Central memory CD8-positive, alpha-beta T cell (primary cell): Measurements from ENCODE around the gene MACROD2.

Source experiments
- ATAC-seq: fragments of 150-1000 bp; cut with Tn5 transposase; replicated peaks from 2 replicates; pipeline ENCODE4 v1.10.0; 2022; ENCODE audit warnings: mild to moderate bottlenecking, moderate FRiP score, moderate number of reproducible peaks; ENCODE audit not compliant: poor library complexity, severe bottlenecking; ENCODE audit errors: extremely low read depth
- DNase-seq, 2 donors: peaks; one replicate each; pipeline ENCODE4 v3.0.0; 2021; ENCODE audit warnings: low spot score in 2 of 2
- H3K27ac Mint-ChIP-seq: one replicate; pipeline ENCODE4 v1.8.0; 2022; ENCODE audit warnings: low read depth, mild to moderate bottlenecking, moderate library complexity, mixed read lengths
- H3K27me3 Mint-ChIP-seq: one replicate; pipeline ENCODE4 v1.8.0; 2022; ENCODE audit warnings: mixed read lengths
- H3K36me3 Mint-ChIP-seq: one replicate; pipeline ENCODE4 v1.8.0; 2022; ENCODE audit warnings: mild to moderate bottlenecking, moderate library complexity, mixed read lengths; ENCODE audit not compliant: insufficient read depth
- H3K4me1 Mint-ChIP-seq: one replicate; pipeline ENCODE4 v1.8.0; 2022; ENCODE audit warnings: mixed read lengths
- H3K4me3 Mint-ChIP-seq: one replicate; pipeline ENCODE4 v1.8.0; 2022; ENCODE audit warnings: mild to moderate bottlenecking, moderate library complexity, mixed read lengths
- H3K9me3 Mint-ChIP-seq: one replicate; pipeline ENCODE4 v1.8.0; 2022; ENCODE audit warnings: mixed read lengths

MACROD2 gene

DNA sequence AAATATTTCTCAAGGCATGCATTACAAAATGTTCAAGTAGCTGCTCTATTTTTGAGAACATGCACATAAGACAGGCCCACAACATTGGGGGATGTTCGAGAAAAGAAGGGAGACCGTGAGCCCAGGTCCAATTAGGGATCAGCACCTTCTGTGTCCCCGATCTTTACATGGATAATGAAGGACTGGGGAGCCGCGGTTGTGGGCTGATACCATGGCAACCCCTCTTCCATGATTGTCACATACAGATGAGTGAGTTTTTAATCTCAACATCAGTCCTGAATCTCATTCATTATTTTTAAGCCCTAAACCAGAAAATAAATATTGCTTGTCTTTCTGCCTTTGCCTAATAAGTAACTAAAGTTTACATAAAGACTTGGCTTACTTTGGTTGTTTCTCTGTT, 1642.2 kb downstream of the MACROD2 start:
- Mint-ChIP-seq H3K27me3 (no peaks in the 10 kb centered on the region), H3K36me3 (no peaks in the 10 kb centered on the region), H3K9me3 (peaks cover 2% of the 10 kb centered on the region), H3K27ac (no peak overlapping the region), H3K4me3 (no peak overlapping the region), H3K4me1 (no peaks in the 10 kb centered on the region)
- no peak for DNase-seq
- no peak for ATAC-seq

DNA sequence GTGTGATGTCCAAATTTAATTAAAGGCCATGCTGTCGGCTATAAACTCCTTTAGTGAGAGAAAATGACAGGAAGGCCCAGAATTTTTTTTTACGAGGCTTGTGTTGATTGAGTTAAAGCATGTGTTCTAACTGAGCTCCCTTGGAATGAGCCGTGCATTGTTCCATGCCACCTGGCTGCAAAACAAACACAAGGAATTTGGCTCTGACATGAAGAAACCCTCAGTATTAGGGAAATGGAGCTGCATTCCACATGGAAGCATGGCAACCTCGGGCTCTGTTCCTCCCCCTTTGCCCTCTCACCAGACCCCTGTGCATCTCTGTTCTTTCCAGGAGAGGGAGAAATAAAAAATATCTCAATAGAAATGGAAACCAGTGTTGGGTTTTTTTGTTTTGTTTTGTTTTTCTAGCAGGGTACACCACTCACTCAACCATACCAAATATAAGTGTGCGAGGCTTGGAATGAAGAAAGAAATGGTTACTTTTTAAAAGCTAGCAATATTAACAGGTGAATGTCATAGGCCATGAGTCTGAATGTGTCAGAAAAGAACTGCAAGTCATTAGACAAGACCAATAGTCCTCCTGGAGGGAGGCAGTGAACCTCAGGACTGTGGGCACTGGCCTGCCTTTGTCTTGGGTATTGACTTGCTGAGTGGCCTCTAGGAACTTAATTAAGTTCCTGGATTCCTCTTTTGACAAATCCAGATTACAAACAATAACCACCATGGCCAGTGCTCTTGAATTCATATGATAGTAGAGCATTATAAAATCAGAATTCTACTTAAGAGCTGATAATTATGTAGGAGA, 1642.8 kb downstream of the MACROD2 start:
- no peak for ATAC-seq
- no peaks in the 10 kb centered on the region for H3K4me1 Mint-ChIP-seq
- no peak for DNase-seq
- H3K4me3 Mint-ChIP-seq: no peak overlapping the region
- H3K27me3 Mint-ChIP-seq: no peaks in the 10 kb centered on the region
- H3K27ac Mint-ChIP-seq: no peak overlapping the region
- peaks cover 8% of the 10 kb centered on the region for H3K9me3 Mint-ChIP-seq
- H3K36me3 Mint-ChIP-seq: no peaks in the 10 kb centered on the region

DNA sequence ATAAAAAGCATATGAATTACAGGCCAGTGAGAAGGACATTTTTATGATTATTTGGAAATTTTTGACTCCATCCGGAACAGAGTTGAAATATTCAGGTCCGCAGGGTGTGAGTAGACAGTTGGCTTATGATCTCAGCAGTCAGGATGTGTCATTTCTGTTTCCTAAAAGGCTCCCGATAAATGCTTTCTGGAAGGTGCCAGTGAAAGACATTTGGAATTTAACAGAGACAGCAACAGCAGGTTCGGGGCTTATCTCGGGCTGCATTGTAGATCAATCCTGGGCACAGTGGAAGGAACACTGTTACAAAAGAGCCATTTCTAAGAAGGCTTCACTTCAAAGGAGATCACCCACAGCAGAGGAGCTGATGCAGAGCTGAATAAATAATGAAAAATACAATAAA, 1643.5 kb downstream of the MACROD2 start:
- H3K4me1 Mint-ChIP-seq: no peaks in the 10 kb centered on the region
- ATAC-seq: no peak
- H3K4me3 Mint-ChIP-seq: no peak overlapping the region
- no peak overlapping the region for H3K27ac Mint-ChIP-seq
- no peaks in the 10 kb centered on the region for H3K36me3 Mint-ChIP-seq
- peaks cover 11% of the 10 kb centered on the region for H3K9me3 Mint-ChIP-seq
- no peak for DNase-seq
- no peaks in the 10 kb centered on the region for H3K27me3 Mint-ChIP-seq

DNA sequence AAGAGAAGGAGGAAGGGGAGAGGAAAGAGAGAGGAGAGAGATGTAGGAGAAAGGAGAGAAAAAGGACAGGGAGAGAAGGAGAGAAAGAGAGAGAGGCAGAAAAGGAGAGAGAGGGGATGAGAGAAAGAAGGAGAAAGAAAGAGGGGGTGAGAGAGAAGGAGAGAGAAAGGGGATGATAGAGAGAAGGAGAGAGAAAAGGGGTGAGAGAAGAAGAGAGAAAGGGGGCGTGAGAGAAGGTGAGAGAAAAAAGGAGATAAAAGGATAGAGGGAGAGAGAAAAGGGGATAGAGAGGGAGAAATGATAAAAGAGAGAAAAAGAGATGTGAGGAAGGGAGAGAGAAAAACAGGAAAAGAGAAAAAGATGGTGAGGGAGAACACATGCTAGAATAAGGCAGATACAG, 1644.5 kb downstream of the MACROD2 start:
- ATAC-seq: no peak
- Mint-ChIP-seq H3K27me3 (no peaks in the 10 kb centered on the region), H3K36me3 (no peaks in the 10 kb centered on the region), H3K9me3 (peaks cover 11% of the 10 kb centered on the region), H3K27ac (no peak overlapping the region), H3K4me1 (no peaks in the 10 kb centered on the region), H3K4me3 (no peak overlapping the region)
- no peak for DNase-seq

DNA sequence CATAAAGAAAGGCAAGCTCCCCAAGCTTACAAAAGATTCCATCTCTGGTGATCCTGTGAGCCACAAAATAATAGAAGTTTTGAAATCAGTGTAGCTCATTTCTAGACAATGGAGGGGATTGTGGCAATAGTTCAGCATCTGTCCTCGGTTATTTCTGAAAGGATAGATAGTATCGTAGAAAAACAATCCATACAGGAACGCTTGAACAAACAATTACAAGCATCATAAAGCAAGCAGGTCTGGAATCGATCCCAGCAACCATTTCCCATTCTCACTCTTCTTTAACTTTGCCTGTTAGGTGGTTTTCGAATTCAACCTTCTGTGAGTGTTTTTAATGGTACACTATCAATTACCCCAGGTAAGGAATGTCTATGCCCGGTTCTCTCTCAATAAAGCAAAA, 1646.8 kb downstream of the MACROD2 start:
- H3K36me3 Mint-ChIP-seq: peaks cover 2% of the 10 kb centered on the region
- no peak overlapping the region for H3K27ac Mint-ChIP-seq
- ATAC-seq (no peak), DNase-seq (no peak)
- no peak overlapping the region for H3K4me3 Mint-ChIP-seq
- no peaks in the 10 kb centered on the region for H3K4me1 Mint-ChIP-seq
- H3K9me3 Mint-ChIP-seq: peaks cover 18% of the 10 kb centered on the region
- H3K27me3 Mint-ChIP-seq: no peaks in the 10 kb centered on the region

DNA sequence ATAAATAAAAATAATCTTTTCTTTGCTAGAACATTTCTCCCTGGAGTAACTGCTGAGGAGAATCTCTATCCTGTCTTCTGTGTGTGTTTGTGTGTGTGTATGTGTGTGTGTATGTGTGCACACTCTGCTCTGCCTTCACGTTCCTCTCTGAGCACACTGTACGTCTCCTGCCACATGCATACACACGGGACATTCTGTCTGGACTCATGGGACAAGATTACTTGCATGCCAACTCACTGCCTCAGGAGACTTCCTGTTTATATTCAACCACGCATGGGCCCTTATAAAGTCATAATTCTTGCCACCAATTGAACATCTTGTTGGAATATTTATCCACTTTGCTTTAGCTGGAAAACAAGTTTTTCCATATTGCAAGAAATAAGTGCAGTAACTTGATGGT, 1647.4 kb downstream of the MACROD2 start:
- peaks cover 2% of the 10 kb centered on the region for H3K36me3 Mint-ChIP-seq
- H3K27me3 Mint-ChIP-seq: no peaks in the 10 kb centered on the region
- H3K9me3 Mint-ChIP-seq: peaks cover 21% of the 10 kb centered on the region
- no peak overlapping the region for H3K27ac Mint-ChIP-seq
- H3K4me3 Mint-ChIP-seq: no peak overlapping the region
- DNase-seq: no peak
- no peaks in the 10 kb centered on the region for H3K4me1 Mint-ChIP-seq
- no peak for ATAC-seq

DNA sequence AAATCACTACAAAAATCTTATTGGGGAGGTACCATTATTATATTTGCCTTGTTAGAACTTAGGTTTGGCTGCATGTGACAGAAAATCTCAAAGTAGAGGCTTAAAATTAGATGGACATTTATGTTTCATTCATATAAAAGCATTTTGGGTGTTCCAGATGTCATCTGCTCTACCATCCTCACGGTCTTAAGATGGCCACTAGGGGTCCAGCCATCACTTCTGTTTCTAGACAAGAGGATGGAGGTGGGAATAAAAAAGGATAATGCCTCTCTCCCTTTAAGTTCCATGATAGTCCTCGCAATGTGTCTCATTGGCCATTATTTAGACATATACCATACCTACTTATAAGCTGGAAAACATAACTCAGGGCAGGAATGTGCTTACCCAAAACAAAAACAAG, 1648.4 kb downstream of the MACROD2 start:
- H3K36me3 Mint-ChIP-seq: peaks cover 2% of the 10 kb centered on the region
- no peaks in the 10 kb centered on the region for H3K4me1 Mint-ChIP-seq
- no peak for DNase-seq
- no peaks in the 10 kb centered on the region for H3K27me3 Mint-ChIP-seq
- no peak overlapping the region for H3K27ac Mint-ChIP-seq
- no peak overlapping the region for H3K4me3 Mint-ChIP-seq
- peaks cover 26% of the 10 kb centered on the region for H3K9me3 Mint-ChIP-seq
- ATAC-seq: no peak

DNA sequence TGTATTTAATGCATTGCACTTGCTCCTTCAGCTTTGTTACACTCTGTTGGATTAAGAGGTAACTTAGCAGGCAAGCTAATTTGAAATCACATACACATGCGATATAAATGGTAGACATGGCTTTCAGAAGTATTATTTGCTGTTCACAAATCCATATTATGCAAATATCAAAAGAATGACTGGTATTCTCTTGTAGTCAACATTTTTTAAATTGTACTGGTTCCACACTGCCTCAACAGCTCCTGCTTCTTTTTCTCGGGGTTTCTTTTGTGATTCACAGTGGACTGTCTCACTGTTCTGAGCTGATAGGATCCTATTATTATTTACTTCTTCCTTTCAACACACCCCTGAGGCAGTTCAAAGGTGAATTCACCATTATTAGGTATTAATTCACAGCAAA, 1650.5 kb downstream of the MACROD2 start:
- Mint-ChIP-seq H3K36me3 (peaks cover 2% of the 10 kb centered on the region), H3K4me3 (no peak overlapping the region), H3K4me1 (no peaks in the 10 kb centered on the region), H3K27me3 (no peaks in the 10 kb centered on the region), H3K9me3 (peaks cover 31% of the 10 kb centered on the region), H3K27ac (no peak overlapping the region)
- no peak for DNase-seq
- ATAC-seq: no peak

DNA sequence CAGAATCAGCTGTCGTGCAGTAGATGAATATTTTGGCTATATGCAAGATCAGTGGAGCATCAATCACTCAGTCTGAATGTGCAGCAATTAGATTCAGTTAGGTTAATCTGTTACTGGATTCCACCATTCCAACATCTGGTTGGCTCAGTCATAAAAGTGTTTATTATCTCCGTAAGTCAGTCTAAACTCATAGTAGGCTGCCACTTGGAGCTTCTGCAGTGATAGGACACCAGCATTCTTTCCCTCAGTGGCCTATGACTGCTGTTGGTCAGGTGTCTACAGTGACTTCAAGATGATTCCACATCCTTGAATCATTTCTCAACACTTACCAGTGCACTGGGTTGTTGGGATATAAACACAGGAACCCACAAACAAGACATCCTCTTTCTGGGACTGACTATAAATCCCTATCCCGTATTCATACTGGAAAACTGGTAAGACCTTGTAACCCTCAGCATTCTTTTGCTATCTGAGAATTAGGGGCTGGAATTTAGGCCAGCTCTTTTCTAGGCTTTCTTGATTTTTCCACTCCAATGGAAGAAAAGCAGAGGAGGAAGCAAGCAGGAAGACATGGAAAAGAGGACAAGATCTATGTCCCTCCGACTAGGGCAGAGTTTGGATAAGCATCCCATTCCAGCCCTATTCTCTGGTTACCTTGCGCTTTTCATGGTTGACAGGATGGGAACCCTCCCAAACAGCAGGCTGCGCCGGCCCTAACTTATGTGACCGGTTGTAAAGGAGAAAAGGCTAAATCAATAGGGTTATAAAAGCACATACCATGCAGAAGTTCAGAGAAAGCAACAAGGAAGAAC, 1658.3 kb downstream of the MACROD2 start:
- H3K36me3 Mint-ChIP-seq: no peaks in the 10 kb centered on the region
- H3K9me3 Mint-ChIP-seq: peaks cover 5% of the 10 kb centered on the region
- H3K27ac Mint-ChIP-seq: no peak overlapping the region
- ATAC-seq: no peak
- no peak overlapping the region for H3K4me3 Mint-ChIP-seq
- no peaks in the 10 kb centered on the region for H3K4me1 Mint-ChIP-seq
- no peaks in the 10 kb centered on the region for H3K27me3 Mint-ChIP-seq
- DNase-seq: no peak

DNA sequence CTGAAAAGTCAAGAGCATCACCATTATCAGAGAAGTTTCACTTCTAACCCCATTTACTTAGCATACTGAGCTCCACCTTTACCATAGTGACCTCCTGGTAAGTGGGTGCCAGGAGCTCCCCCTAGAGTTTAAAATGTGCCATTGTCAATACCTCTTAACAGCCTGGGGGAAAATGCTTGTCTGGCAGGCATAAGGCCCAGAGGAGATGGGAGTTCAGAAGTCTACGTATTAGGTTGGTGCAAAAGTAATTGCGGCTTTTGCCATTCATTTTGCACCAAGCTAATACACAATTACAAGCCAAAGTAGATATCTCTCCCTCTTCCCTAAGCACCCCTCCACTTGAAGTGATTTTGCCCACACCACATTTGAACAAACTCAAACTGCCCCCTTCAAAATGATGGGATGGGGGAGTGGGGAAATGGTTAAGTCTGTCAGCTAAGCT, 1658.9 kb downstream of the MACROD2 start:
- peaks cover 1% of the 10 kb centered on the region for H3K9me3 Mint-ChIP-seq
- H3K27ac Mint-ChIP-seq: no peak overlapping the region
- H3K4me3 Mint-ChIP-seq: no peak overlapping the region
- ATAC-seq: no peak
- no peak for DNase-seq
- H3K36me3 Mint-ChIP-seq: no peaks in the 10 kb centered on the region
- no peaks in the 10 kb centered on the region for H3K27me3 Mint-ChIP-seq
- no peaks in the 10 kb centered on the region for H3K4me1 Mint-ChIP-seq

DNA sequence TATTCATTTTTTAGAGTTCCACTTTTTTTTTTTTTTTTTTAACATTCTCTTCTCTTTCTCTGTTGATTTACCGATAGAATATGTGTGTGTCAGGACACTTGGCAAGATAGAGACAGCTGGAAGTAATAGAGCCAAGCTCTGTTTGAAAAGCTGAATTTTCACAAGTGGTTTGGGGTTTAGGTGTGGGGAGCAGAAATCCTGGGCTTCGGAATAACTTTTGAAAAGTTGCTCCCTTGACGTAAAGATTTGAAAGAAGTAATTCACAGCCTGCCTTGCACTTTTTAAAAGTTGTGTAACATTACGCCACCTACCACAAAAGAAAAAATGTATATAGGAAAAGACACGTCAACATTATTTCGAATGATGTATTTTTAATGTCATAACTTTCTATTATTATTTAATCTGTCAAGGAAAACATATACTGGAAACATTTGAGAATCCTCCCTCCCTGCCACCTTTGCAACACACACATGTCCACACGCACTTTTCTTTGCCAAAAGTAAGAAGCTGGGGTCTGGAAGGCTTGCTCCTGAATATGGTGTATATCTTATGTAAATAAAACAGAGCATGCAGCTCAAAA, 1660.1 kb downstream of the MACROD2 start:
- Mint-ChIP-seq H3K4me3 (no peak overlapping the region), H3K4me1 (no peaks in the 10 kb centered on the region), H3K36me3 (no peaks in the 10 kb centered on the region), H3K9me3 (no peaks in the 10 kb centered on the region), H3K27ac (no peak overlapping the region), H3K27me3 (no peaks in the 10 kb centered on the region)
- DNase-seq: no peak
- ATAC-seq: no peak

DNA sequence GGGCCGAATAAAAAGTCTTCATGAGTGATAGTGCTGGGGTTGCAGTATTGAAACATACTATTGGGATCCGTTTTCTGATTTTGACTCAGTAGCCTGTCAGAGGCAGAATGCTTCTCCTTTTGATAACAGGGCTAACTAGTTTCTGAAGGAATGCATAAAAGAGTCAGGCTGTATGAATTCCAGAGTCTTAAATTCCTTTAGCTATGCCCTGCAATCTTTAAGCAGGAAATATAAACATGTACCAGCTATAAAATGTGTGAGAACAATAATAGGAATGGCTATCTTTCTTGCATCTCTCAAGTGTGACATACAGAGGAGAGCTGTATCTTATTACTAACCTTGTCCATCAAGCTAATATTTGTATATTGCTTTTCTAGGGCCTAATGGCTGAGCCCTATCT, 1660.8 kb downstream of the MACROD2 start:
- Mint-ChIP-seq H3K27ac (no peak overlapping the region), H3K4me3 (no peak overlapping the region), H3K27me3 (no peaks in the 10 kb centered on the region), H3K4me1 (no peaks in the 10 kb centered on the region), H3K9me3 (no peaks in the 10 kb centered on the region), H3K36me3 (no peaks in the 10 kb centered on the region)
- no peak for DNase-seq
- no peak for ATAC-seq

DNA sequence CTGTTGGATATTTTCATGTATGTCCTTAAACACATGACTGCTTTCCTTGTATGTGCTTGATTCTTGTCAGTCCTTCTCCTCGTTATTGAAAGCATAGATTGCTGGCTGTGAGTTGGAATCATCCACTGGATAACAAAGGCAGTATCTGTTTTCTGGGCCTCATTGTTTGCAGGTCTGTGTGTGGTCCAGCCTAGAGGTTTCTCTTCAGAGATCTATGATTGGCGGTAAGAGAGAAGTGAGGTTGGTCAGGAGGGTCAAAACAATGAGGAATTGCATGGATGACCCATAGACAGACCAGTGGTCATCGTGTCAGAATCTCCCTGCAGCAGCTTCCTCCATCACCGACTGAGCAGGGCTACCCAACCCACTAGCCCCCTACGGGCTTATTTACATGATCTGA, 1663.0 kb downstream of the MACROD2 start:
- Mint-ChIP-seq H3K27me3 (no peaks in the 10 kb centered on the region), H3K9me3 (no peaks in the 10 kb centered on the region), H3K36me3 (no peaks in the 10 kb centered on the region), H3K4me3 (no peak overlapping the region), H3K27ac (no peak overlapping the region), H3K4me1 (no peaks in the 10 kb centered on the region)
- DNase-seq (no peak), ATAC-seq (no peak)
